ENCODE data around the gene SBF2.

DNA sequence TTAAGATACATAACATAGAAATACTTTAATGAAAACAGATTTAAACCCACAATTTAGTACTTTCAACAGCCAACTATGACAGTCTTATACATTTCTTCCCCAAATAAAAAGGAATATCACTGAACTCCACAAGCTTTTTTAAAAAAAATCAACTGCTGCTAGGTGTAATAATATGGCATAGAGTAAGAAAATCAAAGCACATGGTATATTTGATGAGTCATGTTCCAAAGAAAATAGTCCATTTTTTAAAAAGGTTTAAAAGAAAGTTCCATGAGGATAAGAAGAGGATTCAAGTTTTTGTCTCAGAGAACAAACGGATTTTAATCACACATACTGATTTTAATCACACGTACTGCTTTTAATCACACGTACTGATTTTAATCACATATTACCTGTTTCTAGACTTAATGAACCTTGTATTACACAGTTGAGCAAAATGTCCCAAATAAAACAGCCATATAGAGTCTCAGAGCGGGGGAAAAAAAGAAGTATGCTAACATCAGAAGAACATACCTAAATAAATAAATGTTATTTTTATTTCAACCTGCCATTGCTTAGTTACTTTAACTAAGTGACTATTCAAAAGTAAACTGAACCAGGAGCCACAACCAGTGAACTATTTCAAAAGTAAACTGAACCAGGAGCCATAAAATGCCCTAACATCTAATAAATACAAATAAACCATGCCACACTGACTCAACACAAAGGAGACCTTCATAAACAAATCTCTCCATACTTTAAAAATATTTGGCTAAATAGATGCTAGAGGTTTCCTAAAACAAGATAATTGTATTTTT, 198.4 kb downstream of the SBF2 start:
- TF ChIP-seq TAF1 (IDR thresholded peaks at IDR 0.05; ENCODE audit: borderline replicate concordance, low read depth, low read length) (no peak), POLR2A (IDR thresholded peaks at IDR 0.05; ENCODE audit: low read depth, low read length) (no peak)

All from GM12892 (cell line).